ENCODE results near the gene LCLAT1.

The LCLAT1 gene

GRCh38 chr2:30422444-30423040, 24.5 kb upstream of the LCLAT1 start:
- DNase-seq (ENCODE audit: low read depth in 2 of 2): peak; percentile 59 to 72

GRCh38 chr2:30424231-30424630, 22.8 kb upstream of the LCLAT1 start:
- DNase-seq (ENCODE audit: low read depth in 2 of 2): no peak

DNA sequence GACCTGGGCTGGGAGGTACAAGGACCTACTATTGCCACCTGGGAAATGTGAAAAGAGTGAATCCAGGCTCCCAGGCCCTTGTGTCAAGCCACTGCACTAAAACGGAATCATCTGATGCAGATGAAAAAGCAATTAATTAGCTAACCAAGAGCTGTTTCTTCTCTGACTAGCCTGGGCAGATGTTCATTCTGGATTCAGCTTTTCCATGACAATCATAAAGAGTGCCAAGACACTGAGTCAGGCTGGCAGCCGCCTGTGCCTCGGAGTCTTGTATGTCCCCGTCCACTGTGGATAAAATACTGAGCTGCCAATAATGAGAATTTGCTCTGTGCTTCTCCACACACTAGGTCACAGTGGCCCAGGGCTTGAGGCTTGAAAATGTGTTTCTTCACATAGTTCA, 21.7 kb upstream of the LCLAT1 start:
- DNase-seq (ENCODE audit: low read depth in 2 of 2): no peak

- DNase-seq (ENCODE audit: low read depth in 2 of 2): no peak
These were observed 19.3 kb upstream of the LCLAT1 start for GRCh38 chr2:30427606-30428347.

- DNase-seq (ENCODE audit: low read depth in 2 of 2): no peak
These were observed 18.7 kb upstream of the LCLAT1 start for GRCh38 chr2:30428348-30428662.

GRCh38 chr2:30428827-30429461, 18.1 kb upstream of the LCLAT1 start:
- DNase-seq (ENCODE audit: low read depth in 2 of 2): no peak

DNA sequence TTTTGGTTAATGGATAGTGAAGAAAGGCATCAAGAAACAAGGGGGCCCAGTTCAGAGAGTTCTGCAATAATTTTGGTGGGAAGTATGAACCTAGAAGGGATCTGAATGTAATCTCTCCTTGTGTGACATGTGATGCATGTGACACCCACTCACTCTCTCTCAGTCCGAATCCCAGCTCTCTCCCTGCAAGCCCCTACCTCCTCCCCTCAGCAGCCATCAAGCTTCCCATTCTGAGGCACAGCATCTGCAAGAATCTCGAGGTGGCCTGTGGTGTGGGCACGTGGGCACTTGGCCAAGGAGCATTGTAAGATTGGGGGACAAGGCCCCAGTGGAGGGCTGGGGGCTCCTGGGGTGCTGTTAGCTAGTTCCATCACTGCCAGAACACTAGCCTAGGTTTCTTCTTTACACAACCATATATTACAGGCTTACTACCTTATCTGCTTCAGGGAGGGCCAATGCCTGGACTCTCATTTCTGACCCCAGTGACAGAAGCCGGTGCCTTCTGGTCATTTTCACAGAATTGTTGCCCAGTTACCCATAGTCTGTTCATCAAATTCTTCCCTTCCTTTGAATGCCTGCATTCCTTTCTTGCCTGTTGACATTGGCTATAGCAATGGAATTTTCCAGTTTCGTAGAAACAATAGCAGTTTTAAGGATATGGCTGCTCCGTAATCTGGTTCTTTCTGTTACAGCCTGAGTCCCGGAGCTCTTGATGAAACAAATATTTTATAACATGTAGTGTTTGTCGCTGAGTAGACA, 13.3 kb upstream of the LCLAT1 start:
- DNase-seq (ENCODE audit: low read depth in 2 of 2): no peak

GRCh38 chr2:30434708-30435107, 12.3 kb upstream of the LCLAT1 start:
- DNase-seq (ENCODE audit: low read depth in 2 of 2): no peak

- DNase-seq (ENCODE audit: low read depth in 2 of 2): no peak
These were observed 10.1 kb upstream of the LCLAT1 start for GRCh38 chr2:30436859-30437435.

- DNase-seq (ENCODE audit: low read depth in 2 of 2): no peak
These were observed 9.1 kb upstream of the LCLAT1 start for GRCh38 chr2:30437809-30438548.

DNA sequence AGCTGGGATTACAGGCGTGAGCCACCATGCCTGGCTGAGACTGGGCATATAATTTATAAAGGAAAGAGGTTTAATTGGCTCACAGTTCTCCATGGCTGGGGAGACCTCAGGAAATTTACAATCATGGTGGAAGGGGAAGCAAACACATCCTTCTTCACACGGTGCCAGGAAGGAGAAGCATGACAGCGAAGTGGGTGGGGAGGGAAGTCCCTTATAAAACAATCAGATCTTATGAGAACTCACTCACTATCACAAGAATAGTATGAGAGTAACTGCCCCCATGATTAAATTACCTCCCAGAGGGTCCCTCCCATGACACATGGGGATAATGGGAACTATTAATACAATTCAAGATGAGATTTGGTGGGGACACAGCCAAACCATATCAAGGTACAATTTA, 7.8 kb upstream of the LCLAT1 start:
- DNase-seq (ENCODE audit: low read depth in 2 of 2): no peak

DNA sequence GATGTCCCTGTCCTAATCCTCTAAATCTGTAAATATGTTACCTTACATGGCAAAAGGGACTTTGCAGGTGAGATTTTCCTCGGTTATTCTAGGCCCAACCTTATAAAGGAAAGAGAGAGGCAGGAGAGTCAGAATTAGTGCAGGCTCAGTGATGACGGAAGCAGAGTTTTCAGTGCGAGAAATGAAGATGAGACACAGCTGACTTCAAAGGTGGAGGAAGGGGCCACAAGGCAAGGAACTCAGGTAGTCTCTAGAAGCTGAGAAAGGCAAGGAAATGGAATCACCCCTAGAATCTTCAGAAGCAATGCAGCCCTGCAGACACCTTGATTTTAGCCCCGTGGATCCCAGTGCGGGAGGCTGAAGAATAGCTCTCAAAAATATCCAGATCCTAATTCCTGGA, 7.2 kb upstream of the LCLAT1 start:
- DNase-seq (ENCODE audit: low read depth in 2 of 2): no peak

DNA sequence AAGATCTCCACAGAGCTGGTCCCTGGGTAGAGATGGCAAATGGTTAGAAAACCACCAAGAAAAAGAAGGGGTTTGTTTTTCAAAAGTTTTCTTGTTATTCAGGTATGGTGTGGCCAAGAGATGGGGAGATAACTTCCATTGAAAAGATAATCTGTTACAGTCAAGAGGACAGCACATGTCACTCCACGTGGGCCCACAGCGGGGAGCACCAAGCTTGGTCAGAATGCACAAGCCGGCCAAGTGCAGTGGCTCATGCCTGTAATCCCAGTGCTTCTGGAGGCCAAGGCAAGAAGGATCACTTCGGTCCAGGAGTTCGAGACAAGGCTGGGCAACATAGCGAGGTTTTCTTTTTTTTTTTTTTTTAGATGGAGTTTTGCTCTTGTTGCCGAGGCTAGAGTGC, 6.0 kb upstream of the LCLAT1 start:
- no peak for DNase-seq (ENCODE audit: low read depth in 2 of 2)

DNA sequence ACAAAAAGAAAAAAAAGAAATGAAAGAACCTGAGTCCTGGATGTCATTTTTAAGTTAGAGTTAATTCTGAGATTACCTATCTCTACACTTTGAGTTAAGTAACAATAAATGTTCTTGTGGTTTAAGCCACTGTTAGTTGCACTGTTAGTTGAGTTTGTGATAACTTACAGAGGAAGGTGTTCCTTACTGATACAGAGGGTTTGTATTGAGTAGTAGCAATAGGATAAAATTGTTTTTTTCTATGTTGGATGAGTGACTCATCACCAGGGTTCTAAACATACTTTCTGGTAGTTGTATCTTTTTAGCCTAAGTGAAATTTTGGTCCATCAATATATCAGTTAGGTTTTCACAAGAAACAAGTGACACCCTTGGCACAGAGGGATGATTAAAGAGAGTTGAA, 4.0 kb upstream of the LCLAT1 start:
- DNase-seq (ENCODE audit: low read depth in 2 of 2): no peak

DNA sequence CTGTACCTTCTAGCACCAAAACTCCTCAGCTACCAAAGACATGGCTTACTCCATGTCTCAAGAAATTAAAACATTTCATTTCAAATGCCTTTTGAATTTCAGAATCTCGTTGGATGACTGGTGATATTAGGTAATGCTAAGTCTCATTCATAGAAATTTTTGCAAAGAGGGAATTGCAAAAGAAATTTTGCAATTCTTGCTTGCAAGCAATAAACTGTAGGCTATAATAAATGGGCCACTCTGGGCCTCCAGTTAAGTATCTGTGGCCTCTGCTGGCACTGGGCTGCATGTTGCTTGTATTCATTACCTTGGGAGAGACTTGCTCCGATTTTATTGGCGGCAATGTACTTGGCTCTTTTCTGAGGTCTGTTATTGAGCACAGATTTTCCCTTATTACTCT, 2.8 kb upstream of the LCLAT1 start:
- no peak for DNase-seq (ENCODE audit: low read depth in 2 of 2)

DNA sequence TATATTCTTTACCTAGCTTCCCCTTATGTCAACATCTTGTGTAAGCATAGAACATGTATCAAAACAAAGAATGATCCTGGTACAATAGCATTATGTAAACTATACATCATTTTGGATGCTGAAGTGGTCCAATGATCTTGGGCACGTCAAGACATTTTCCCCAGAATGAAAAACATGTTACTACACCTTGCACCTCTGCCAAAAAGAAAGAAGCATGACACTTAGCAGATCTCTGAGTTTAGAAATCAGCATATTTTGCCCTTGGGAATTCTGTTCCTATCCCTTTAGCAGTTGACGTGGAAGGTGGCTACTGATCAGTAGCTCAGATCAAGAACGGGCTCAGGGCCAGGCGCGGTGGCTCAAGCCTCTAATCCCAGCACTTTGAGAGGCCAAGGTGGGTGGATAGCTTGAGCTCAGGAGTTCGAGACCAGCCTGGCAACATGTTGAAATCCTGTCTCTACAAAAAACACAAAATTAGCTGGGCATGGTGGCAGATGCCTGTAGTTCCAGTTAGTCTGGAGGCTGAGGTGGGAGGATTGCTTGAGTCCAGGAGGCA, 1.7 kb upstream of the LCLAT1 start:
- no peak for DNase-seq (ENCODE audit: low read depth in 2 of 2)

DNA sequence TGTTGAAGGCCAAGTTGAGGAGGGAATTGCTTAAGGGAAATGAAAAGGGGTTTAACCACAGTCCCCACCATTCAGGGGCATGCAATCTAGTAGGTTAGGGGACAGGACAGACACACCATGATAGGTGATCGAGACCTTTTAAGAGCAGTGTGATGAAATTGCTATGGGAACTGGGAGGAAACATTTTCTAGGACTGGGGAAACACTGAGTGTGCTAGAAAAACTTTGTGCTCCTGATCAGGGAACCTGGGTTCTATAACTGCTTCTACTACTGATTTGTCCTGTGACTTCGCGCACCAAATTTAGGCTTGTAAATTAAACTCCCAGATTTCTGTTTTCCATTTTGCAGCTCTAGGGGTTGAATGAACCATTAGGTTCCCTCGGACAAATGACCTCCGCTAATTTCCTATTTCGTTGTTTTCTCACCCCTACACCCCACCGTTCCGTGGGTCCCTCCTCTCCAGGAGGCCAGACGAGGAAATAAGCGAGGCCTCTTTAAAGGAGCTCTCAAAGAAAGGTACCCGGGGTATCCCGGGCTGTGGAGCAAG, 371 bp upstream of the LCLAT1 start:
- DNase-seq (ENCODE audit: low read depth in 2 of 2): no peak

DNA sequence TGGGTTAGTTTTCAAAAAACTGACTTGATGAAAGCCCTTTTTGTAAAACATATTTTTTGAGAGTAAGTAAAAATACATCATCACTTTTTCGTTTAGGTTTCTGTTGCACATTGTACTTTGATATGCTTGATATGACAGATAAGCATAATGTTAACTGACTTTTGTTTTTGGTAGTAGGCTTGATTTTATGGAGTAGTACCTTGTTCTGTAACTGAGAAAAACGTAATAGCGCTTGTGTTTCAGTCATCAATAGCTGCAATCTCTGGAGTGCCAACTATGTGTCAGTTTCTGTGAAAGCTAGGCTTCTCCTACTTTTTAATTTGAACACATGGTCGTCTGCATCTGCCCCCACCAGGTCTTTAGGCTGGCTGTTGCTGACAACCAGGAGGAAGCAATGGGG, 1.3 kb downstream of the LCLAT1 start:
- DNase-seq (ENCODE audit: low read depth in 2 of 2): no peak

GRCh38 chr2:30448866-30449265, 1.8 kb downstream of the LCLAT1 start:
- DNase-seq (ENCODE audit: low read depth in 2 of 2): no peak

DNA sequence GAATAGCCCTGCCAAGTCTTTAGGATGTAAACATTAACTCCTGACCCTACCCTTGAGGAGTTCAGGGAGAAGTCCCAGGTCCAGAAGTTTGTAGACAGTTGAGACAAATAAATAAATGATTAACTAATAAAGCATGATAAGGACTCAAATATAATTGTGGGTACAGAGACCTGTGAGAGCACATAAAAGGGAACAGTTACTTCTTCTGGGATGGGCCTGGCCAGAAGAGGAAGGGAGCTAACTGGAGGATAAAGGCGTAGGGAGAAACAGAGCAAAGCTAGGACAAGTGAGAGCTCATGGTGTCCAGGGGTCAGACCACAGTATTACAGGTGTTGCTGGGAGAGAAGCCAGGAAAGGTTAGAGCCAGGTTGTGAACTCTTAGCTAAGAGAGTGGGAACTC, 3.0 kb downstream of the LCLAT1 start:
- DNase-seq (ENCODE audit: low read depth in 2 of 2): no peak

DNA sequence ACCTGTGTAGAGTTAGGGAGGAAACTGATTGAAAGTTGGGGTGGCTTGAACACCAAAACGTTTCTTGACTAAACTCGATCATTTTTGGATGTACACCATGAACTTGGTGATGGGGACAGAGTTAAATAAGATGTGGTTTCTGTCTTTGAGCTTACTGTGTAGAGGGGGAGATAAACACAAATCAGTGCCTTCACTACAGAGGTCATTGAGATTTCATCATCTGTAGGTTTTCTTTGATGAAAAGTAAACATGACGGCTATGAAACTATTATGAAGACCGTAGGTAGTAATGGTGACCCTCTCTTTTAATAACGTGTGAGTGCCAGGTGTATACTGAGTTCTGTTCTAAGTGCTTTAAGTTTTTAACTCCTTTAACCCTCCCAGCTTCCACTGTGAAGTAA, 6.5 kb downstream of the LCLAT1 start:
- no peak for DNase-seq (ENCODE audit: low read depth in 2 of 2)
